SK-N-SH (cell line): ENCODE data around the gene TBC1D13. TPM values are rescaled to one million over a fixed set of nuclear protein-coding genes. Genes with fewer than 3 reads are reported as not detected.

Experiments used
- CTCF ChIA-PET: fragments of 300-600, 350-600 bp; formaldehyde crosslinking; extraction: SDS; loops from one replicate; lab custom pipeline; 2021; lab: Yijun Ruan, JAX
- POLR2A ChIA-PET: fragments of 350-600 bp; sonication (Branson Sonifier 250); formaldehyde crosslinking; extraction: SDS; loops from one replicate; lab custom pipeline; 2020; ENCODE audit warnings: antibody characterized with exemption, inconsistent platforms; lab: Yijun Ruan, JAX
- DNase-seq: peaks from one replicate; pipeline ENCODE4 v3.0.0; 2012
- H2AFZ ChIP-seq: fragments of 200-600 bp; sonication (generic); 2 replicates; pipeline ENCODE4 v1.8.1; 2016; ENCODE audit warnings: antibody characterized with exemption, mild to moderate bottlenecking, low read depth
- H3F3A ChIP-seq: fragments of 200-600 bp; sonication (generic); replicated peaks from 2 replicates; pipeline ENCODE3; 2016; ENCODE audit warnings: antibody characterized with exemption, mild to moderate bottlenecking; ENCODE audit not compliant: insufficient read depth
- H3K27ac ChIP-seq, 2 experiments: fragments of 200-500 bp in 1 of 2; fragments of 200-600 bp in 1 of 2; sonication (Bioruptor generic) in 1 of 2; sonication (generic), shearing (Covaris generic) in 1 of 2; 2 replicates each; pipeline versions ENCODE4 v1.5.1 to v1.6.1; 2014 to 2016; ENCODE audit warnings: low read depth in 2 of 2, inconsistent platforms in 1 of 2, low read length in 1 of 2, mild to moderate bottlenecking in 1 of 2, mixed read lengths in 1 of 2
- H3K27me3 ChIP-seq: fragments of 200-600 bp; sonication (generic), shearing (Covaris generic); 2 replicates; pipeline ENCODE4 v1.6.1; 2016; ENCODE audit warnings: mixed run types; ENCODE audit not compliant: insufficient read depth
- H3K36me3 ChIP-seq, 2 experiments: fragments of 200-500 bp in 1 of 2; fragments of 200-600 bp in 1 of 2; sonication (Bioruptor generic) in 1 of 2; sonication (generic) in 1 of 2; replicated peaks in 1 of 2; 2 replicates each; pipeline versions ENCODE3 to v1.5.1; 2014 to 2016; ENCODE audit warnings: low read length in 1 of 2, mild to moderate bottlenecking in 1 of 2; ENCODE audit not compliant: insufficient read depth in 2 of 2, control insufficient read depth in 1 of 2
- H3K4me1 ChIP-seq, 2 experiments: fragments of 200-500 bp in 1 of 2; fragments of 200-600 bp in 1 of 2; sonication (Bioruptor generic) in 1 of 2; sonication (generic), shearing (Covaris generic) in 1 of 2; 2 replicates each; pipeline versions ENCODE4 v1.5.1 to v1.6.1; 2014 to 2016; ENCODE audit warnings: low read depth in 1 of 2, low read length in 1 of 2, mixed run types in 1 of 2; ENCODE audit not compliant: insufficient read depth in 2 of 2, control insufficient read depth in 1 of 2
- H3K4me2 ChIP-seq: fragments of 200-600 bp; sonication (generic), shearing (Covaris generic); 2 replicates; pipeline ENCODE4 v1.6.1; 2017; ENCODE audit warnings: mixed run types
- H3K4me3 ChIP-seq, 2 experiments: fragments of 200-500 bp in 1 of 2; fragments of 200-600 bp in 1 of 2; sonication (Bioruptor generic) in 1 of 2; sonication (generic), shearing (Covaris generic) in 1 of 2; 2 replicates each; pipeline versions ENCODE4 v1.5.1 to v1.8.1; 2014 to 2016; ENCODE audit warnings: low read depth in 2 of 2, inconsistent platforms in 1 of 2, low read length in 1 of 2, mild to moderate bottlenecking in 1 of 2, mixed read lengths in 1 of 2, moderate library complexity in 1 of 2
- H3K79me2 ChIP-seq: fragments of 200-600 bp; sonication (generic); 2 replicates; pipeline ENCODE4 v1.8.1; 2017; ENCODE audit warnings: mild to moderate bottlenecking; ENCODE audit not compliant: insufficient read depth
- H3K9ac ChIP-seq: fragments of 200-600 bp; sonication (generic); 2 replicates; pipeline ENCODE4 v1.6.1; 2017; ENCODE audit warnings: mixed run types
- H3K9me2 ChIP-seq: fragments of 200-600 bp; sonication (generic); 2 replicates; pipeline ENCODE4 v1.6.1; 2017; ENCODE audit warnings: mixed run types
- H3K9me3 ChIP-seq: fragments of 200-600 bp; sonication (generic); 2 replicates; pipeline ENCODE4 v1.6.1; 2017; ENCODE audit warnings: mixed run types, mild to moderate bottlenecking, moderate library complexity
- H4K20me1 ChIP-seq: fragments of 200-600 bp; sonication (generic); 2 replicates; pipeline ENCODE4 v1.6.1; 2017; ENCODE audit warnings: mild to moderate bottlenecking, mixed run types; ENCODE audit not compliant: insufficient read depth
- ELF1 ChIP-seq: IDR thresholded peaks from 2 replicates; pipeline ENCODE4 v1.4.0; 2012
- EZH2phosphoT487 ChIP-seq: fragments of 200-600 bp; sonication (generic); IDR thresholded peaks from 2 replicates; pipeline ENCODE4 v1.6.1; 2017; ENCODE audit warnings: low read depth, mixed run types, mild to moderate bottlenecking, antibody characterized with exemption, moderate library complexity, borderline replicate concordance
- FOXJ3 ChIP-seq: sonication (generic); formaldehyde crosslinking; IDR thresholded peaks from 2 replicates; pipeline ENCODE4 v1.5.1; 2020; ENCODE audit warnings: mild to moderate bottlenecking, missing genetic modification reagents
- FOXM1 ChIP-seq: IDR thresholded peaks from 2 replicates; pipeline ENCODE4 v1.4.0; 2012; ENCODE audit warnings: low read depth, mild to moderate bottlenecking
- GABPA ChIP-seq: IDR thresholded peaks from 2 replicates; pipeline ENCODE4 v1.4.0; 2012; ENCODE audit warnings: low read depth, mild to moderate bottlenecking
- GATA2 ChIP-seq: sonication (generic); formaldehyde crosslinking; IDR thresholded peaks from 2 replicates; pipeline ENCODE4 v1.5.0; 2020; ENCODE audit warnings: mild to moderate bottlenecking, missing genetic modification reagents
- IRF3 ChIP-seq: fragments of 150-350 bp; IDR thresholded peaks from 2 replicates; pipeline ENCODE4 v1.6.1; 2016; ENCODE audit warnings: mild to moderate bottlenecking, low read depth, low read length
- JUND ChIP-seq: IDR thresholded peaks from 2 replicates; pipeline ENCODE4 v1.4.0; 2012
- MAX ChIP-seq: IDR thresholded peaks from 2 replicates; pipeline ENCODE4 v1.4.0; 2012; ENCODE audit warnings: low read depth
- NRF1 ChIP-seq: IDR thresholded peaks from 2 replicates; pipeline ENCODE4 v1.6.1; 2012; ENCODE audit warnings: low read depth, mild to moderate bottlenecking, low read length
- RAD21 ChIP-seq: IDR thresholded peaks from 2 replicates; pipeline ENCODE4 v1.6.1; 2012; ENCODE audit warnings: mild to moderate bottlenecking, low read length
- RCOR1 ChIP-seq: fragments of 150-350 bp; IDR thresholded peaks from 2 replicates; pipeline ENCODE4 v1.6.1; 2017; ENCODE audit warnings: antibody characterized with exemption, low read length
- RFX5 ChIP-seq: IDR thresholded peaks from 2 replicates; pipeline ENCODE4 v1.6.1; 2012; ENCODE audit warnings: mild to moderate bottlenecking, improper control_type of control experiment, low read length
- RXRA ChIP-seq: IDR thresholded peaks from 2 replicates; pipeline ENCODE4 v1.4.0; 2012; ENCODE audit warnings: low read depth, mild to moderate bottlenecking, borderline replicate concordance
- SMC3 ChIP-seq: IDR thresholded peaks from 2 replicates; pipeline ENCODE4 v1.6.1; 2012; ENCODE audit warnings: low read depth, low read length, improper control_type of control experiment
- TAF1 ChIP-seq: IDR thresholded peaks from 2 replicates; pipeline ENCODE4 v1.6.1; 2012; ENCODE audit warnings: low read depth, mild to moderate bottlenecking, low read length, moderate library complexity, borderline replicate concordance
- TCF12 ChIP-seq: IDR thresholded peaks from 2 replicates; pipeline ENCODE4 v1.4.0; 2012
- WGBS: methylation state at CpG from one replicate; pipeline ENCODE4 v1.1.6; 2017; ENCODE audit warnings: low lambda C conversion rate; 5-methylcytosine and 5-hydroxymethylcytosine counted together
- polyA plus RNA-seq, 3 experiments: library from polyadenylated mRNA; depleted of rRNA; stranded (reverse); fragments of >200 nt; gene quantifications; 2 replicates each; pipeline ENCODE4 v1.2.3, GENCODE V29; 2012
- TF ChIP-seq, protein P1 (sequence below): IDR thresholded peaks from 2 replicates; pipeline ENCODE4 v1.6.1; 2012; ENCODE audit warnings: mild to moderate bottlenecking, low read depth, low read length, moderate library complexity
- TF ChIP-seq, protein P2 (sequence below): IDR thresholded peaks from 2 replicates; pipeline ENCODE4; 2012

TBC1D13 gene
- polyA plus RNA-seq, 1 of the 3 experiments (the other 2 are of a cell fraction): 19.1 TPM

GRCh38 chr9:128787659-128788058 is 606 bp downstream of the TBC1D13 start:
- H3K9me2 ChIP-seq: no peaks in the 10 kb centered on the region
- ChIA-PET CTCF (interaction anchor here (1.2 to 2.8 kb wide), 2 partner anchors 31 to 54 kb away, joined by 3 to 14 read pairs; partner anchors contain the start of gene ENDOG), POLR2A (interaction anchor here (1.8 kb wide), 1 partner anchor 30 kb away, joined by 6 read pairs; the partner anchor contains the start of gene ENDOG)
- H3K9ac ChIP-seq: peak overlapping the region; percentile 75
- no peak for TF ChIP-seq FOXJ3 (CRISPR knock-in tag)
- TF ChIP-seq RFX5: no peak
- no peak for TF ChIP-seq GABPA
- no peak for TF ChIP-seq RAD21
- no peak for TF ChIP-seq EZH2phosphoT487
- TF ChIP-seq RCOR1: no peak
- no peak for TF ChIP-seq IRF3
- peaks cover 28% of the 10 kb centered on the region for H3K79me2 ChIP-seq
- H3K27ac ChIP-seq: peak overlapping the region in 1 of 2 experiments; percentile 56; a peak in 1 of 4 replicates
- peak overlapping the region; percentile 74 to 93 for H3K4me3 ChIP-seq
- H3K9me3 ChIP-seq: no peaks in the 10 kb centered on the region
- no peaks in the 10 kb centered on the region for H4K20me1 ChIP-seq
- 15% methylated on average over 7 of the region's 7 CpGs for WGBS
- H3K4me1 ChIP-seq: peaks cover 0 to 10% of the 10 kb centered on the region in 2 experiments; a peak in 1 of 4 replicates
- peaks cover 5% of the 10 kb centered on the region for H3F3A ChIP-seq
- H3K36me3 ChIP-seq: peaks cover 0 to 22% of the 10 kb centered on the region in 2 experiments
- no peaks in the 10 kb centered on the region for H3K27me3 ChIP-seq
- peak overlapping the region; percentile 91 for H3K4me2 ChIP-seq
- H2AFZ ChIP-seq: peak overlapping the region; percentile 61
- no peak for DNase-seq

DNA sequence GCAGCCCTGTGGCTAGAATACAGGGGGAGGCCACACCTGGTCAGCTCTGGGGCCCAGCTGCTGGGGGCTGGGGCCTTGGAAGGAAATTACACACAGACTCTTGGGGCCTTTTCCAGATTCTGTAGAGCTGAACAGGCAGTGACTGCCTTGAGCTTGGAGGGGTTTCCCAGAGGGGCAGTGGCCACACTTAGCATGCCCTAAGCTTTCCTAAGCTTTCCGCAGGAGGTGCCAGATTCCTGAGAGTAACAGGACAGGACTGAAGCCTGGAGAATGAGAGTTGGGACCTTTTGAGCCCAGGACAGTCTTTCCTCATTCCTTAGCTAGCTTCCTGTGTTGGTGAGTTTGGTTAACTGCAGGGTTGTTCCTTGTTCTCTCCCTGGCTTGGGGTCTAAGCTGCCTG is 1.4 kb downstream of the TBC1D13 start:
- Histone ChIP-seq H3K9me3 (no peaks in the 10 kb centered on the region), H3K27ac (no peak overlapping the region), H3K36me3 (peaks cover 0 to 29% of the 10 kb centered on the region in 2 experiments), H3K27me3 (no peaks in the 10 kb centered on the region), H3F3A (peaks cover 5% of the 10 kb centered on the region), H4K20me1 (no peaks in the 10 kb centered on the region), H3K9ac (peak overlapping the region; percentile 75; the same call in 1 of the 2 replicates), H2AFZ (no peak overlapping the region), H3K4me1 (peaks cover 0 to 10% of the 10 kb centered on the region in 2 experiments; a peak in 1 of 4 replicates), H3K79me2 (peaks cover 28% of the 10 kb centered on the region), H3K4me3 (peak overlapping the region; percentile 74 to 93; a peak in 3 of 4 replicates), H3K4me2 (peak overlapping the region; percentile 91), H3K9me2 (no peaks in the 10 kb centered on the region)
- ChIA-PET POLR2A (interaction anchor here (1.8 kb wide), 1 partner anchor 30 kb away, joined by 6 read pairs; the partner anchor contains the start of gene ENDOG), CTCF (interaction anchor here (0.6 to 2.8 kb wide), 5 partner anchors 11 to 140 kb away, joined by 3 to 14 read pairs (median 3); partner anchors contain the start of genes ENDOG and PKN3)
- DNase-seq: no peak
- 100% methylated on average over 1 of the region's 1 CpG for WGBS
- TF ChIP-seq GABPA: no peak
- TF ChIP-seq JUND: no peak
- TF ChIP-seq, protein P1, sequence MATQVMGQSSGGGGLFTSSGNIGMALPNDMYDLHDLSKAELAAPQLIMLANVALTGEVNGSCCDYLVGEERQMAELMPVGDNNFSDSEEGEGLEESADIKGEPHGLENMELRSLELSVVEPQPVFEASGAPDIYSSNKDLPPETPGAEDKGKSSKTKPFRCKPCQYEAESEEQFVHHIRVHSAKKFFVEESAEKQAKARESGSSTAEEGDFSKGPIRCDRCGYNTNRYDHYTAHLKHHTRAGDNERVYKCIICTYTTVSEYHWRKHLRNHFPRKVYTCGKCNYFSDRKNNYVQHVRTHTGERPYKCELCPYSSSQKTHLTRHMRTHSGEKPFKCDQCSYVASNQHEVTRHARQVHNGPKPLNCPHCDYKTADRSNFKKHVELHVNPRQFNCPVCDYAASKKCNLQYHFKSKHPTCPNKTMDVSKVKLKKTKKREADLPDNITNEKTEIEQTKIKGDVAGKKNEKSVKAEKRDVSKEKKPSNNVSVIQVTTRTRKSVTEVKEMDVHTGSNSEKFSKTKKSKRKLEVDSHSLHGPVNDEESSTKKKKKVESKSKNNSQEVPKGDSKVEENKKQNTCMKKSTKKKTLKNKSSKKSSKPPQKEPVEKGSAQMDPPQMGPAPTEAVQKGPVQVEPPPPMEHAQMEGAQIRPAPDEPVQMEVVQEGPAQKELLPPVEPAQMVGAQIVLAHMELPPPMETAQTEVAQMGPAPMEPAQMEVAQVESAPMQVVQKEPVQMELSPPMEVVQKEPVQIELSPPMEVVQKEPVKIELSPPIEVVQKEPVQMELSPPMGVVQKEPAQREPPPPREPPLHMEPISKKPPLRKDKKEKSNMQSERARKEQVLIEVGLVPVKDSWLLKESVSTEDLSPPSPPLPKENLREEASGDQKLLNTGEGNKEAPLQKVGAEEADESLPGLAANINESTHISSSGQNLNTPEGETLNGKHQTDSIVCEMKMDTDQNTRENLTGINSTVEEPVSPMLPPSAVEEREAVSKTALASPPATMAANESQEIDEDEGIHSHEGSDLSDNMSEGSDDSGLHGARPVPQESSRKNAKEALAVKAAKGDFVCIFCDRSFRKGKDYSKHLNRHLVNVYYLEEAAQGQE: no peak
- TF ChIP-seq EZH2phosphoT487: no peak
- TF ChIP-seq FOXJ3 (CRISPR knock-in tag): no peak
- TF ChIP-seq RXRA: no peak
- TF ChIP-seq, protein P2, sequence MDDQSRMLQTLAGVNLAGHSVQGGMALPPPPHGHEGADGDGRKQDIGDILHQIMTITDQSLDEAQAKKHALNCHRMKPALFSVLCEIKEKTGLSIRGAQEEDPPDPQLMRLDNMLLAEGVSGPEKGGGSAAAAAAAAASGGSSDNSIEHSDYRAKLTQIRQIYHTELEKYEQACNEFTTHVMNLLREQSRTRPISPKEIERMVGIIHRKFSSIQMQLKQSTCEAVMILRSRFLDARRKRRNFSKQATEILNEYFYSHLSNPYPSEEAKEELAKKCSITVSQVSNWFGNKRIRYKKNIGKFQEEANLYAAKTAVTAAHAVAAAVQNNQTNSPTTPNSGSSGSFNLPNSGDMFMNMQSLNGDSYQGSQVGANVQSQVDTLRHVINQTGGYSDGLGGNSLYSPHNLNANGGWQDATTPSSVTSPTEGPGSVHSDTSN: no peak
- TF ChIP-seq SMC3: no peak
- no peak for TF ChIP-seq MAX
- TF ChIP-seq NRF1: no peak
- no peak for TF ChIP-seq TAF1
- TF ChIP-seq IRF3: no peak
- no peak for TF ChIP-seq TCF12
- no peak for TF ChIP-seq GATA2 (CRISPR knock-in tag)
- no peak for TF ChIP-seq ELF1
- no peak for TF ChIP-seq FOXM1
